HG03064 (cell line): Measurements from ENCODE around the gene ADAMTS12.
"Not testable (repeated sequence)": the region's sequence is repeated elsewhere in the genome, so short reads cannot be mapped to it uniquely, and the experiment has no call there.

Experiments
- ATAC-seq: cut with Tn5 transposase; IDR thresholded peaks from one replicate; pipeline ENCODE4 v1.9.1; 2021; ENCODE audit warnings: low read depth; ENCODE audit not compliant: unreplicated experiment

The ADAMTS12 gene

GRCh38 chr5:33891788-33892619 lies at the start of gene ADAMTS12:
TSS of gene ADAMTS12 (minus strand) at chr5:33891990. CDS start at chr5:33891856, 134 bp downstream.
- ATAC-seq: no peak

- no peak for ATAC-seq
These were observed 49.3 kb upstream of the ADAMTS12 start for GRCh38 chr5:33941090-33941489.

DNA sequence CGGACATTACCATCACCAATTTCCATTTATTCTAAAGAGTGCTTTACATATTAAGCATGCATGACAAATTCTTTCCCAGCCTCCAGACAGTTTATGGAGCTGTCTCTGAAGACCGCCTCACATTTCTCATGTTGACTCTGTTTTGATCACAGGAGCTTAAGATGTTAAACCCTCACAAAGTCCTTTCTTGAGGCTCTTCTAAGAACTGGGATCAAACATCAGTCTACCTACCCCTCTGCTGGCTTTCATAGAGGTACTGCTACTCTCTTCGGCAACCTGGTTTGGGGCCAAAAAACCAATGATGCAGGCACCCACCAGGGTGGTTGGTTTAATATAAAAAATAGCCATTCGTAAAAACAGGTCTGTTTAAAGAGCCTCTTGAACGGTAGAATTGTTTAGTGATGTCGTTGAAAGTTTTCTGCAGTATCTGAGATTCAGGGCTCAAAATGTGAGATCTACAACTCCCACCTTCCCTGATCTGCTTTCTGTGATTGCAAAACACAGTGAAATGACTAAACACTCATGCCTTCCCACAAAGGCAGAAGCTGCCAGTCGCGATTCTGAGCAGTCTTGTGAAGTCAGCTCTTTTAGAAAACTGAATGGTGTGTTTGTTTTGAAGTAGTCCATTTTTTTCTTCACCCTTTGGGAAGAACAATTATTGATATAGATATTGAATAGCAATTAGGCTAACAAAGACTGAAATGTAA lies 47.9 kb upstream of the ADAMTS12 start:
- ATAC-seq: no peak

GRCh38 chr5:33938881-33939280 lies 47.1 kb upstream of the ADAMTS12 start:
- no peak for ATAC-seq

DNA sequence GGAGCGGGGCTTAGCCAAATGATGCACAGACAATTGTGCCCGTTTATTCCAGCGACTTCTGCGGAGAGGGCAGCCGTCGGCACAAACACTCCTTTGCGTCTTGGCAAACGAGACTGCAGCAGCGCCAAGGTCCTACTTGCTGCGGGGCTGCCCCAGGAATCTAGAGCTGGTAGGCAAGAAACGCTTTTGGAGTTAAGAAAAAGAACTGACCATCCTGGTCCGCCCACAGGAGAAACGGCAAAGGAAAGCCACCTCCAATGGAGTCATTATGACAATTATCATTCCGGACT lies 46.7 kb upstream of the ADAMTS12 start:
- no peak for ATAC-seq

DNA sequence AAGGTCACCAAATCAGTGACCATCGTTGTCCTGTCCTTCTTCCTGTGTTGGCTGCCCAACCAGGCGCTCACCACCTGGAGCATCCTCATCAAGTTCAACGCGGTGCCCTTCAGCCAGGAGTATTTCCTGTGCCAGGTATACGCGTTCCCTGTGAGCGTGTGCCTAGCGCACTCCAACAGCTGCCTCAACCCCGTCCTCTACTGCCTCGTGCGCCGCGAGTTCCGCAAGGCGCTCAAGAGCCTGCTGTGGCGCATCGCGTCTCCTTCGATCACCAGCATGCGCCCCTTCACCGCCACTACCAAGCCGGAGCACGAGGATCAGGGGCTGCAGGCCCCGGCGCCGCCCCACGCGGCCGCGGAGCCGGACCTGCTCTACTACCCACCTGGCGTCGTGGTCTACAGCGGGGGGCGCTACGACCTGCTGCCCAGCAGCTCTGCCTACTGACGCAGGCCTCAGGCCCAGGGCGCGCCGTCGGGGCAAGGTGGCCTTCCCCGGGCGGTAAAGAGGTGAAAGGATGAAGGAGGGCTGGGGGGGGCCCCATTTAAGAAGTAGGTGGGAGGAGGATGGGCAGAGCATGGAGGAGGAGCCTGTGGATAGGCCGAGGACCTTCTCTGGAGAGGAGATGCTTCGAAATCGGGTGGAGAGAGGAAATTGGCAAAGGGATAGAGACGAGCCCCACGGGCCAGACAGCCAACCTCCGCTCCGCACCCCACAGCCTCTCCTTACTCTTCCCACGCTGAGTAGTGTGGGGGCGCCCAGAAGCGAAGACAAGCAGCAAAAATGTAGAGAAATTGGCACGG lies 46.1 kb upstream of the ADAMTS12 start:
- no peak for ATAC-seq

DNA sequence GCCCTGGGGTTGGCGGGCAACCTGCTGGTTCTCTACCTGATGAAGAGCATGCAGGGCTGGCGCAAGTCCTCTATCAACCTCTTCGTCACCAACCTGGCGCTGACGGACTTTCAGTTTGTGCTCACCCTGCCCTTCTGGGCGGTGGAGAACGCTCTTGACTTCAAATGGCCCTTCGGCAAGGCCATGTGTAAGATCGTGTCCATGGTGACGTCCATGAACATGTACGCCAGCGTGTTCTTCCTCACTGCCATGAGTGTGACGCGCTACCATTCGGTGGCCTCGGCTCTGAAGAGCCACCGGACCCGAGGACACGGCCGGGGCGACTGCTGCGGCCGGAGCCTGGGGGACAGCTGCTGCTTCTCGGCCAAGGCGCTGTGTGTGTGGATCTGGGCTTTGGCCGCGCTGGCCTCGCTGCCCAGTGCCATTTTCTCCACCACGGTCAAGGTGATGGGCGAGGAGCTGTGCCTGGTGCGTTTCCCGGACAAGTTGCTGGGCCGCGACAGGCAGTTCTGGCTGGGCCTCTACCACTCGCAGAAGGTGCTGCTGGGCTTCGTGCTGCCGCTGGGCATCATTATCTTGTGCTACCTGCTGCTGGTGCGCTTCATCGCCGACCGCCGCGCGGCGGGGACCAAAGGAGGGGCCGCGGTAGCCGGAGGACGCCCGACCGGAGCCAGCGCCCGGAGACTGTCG lies 45.4 kb upstream of the ADAMTS12 start:
- ATAC-seq: no peak

DNA sequence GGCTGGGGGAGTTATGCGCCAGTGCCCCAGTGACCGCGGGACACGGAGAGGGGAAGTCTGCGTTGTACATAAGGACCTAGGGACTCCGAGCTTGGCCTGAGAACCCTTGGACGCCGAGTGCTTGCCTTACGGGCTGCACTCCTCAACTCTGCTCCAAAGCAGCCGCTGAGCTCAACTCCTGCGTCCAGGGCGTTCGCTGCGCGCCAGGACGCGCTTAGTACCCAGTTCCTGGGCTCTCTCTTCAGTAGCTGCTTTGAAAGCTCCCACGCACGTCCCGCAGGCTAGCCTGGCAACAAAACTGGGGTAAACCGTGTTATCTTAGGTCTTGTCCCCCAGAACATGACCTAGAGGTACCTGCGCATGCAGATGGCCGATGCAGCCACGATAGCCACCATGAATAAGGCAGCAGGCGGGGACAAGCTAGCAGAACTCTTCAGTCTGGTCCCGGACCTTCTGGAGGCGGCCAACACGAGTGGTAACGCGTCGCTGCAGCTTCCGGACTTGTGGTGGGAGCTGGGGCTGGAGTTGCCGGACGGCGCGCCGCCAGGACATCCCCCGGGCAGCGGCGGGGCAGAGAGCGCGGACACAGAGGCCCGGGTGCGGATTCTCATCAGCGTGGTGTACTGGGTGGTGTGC lies 44.7 kb upstream of the ADAMTS12 start, which contains the start of gene RXFP3:
Gene RXFP3 (plus strand): TSS at position 6 of the 636 bp plus-strand sequence. CDS start 355 bp downstream, at position 361.
- no peak for ATAC-seq

GRCh38 chr5:33936004-33936380 lies 44.2 kb upstream of the ADAMTS12 start:
- no peak for ATAC-seq

GRCh38 chr5:33934176-33934575 lies 42.4 kb upstream of the ADAMTS12 start:
- ATAC-seq: peak; percentile 34

DNA sequence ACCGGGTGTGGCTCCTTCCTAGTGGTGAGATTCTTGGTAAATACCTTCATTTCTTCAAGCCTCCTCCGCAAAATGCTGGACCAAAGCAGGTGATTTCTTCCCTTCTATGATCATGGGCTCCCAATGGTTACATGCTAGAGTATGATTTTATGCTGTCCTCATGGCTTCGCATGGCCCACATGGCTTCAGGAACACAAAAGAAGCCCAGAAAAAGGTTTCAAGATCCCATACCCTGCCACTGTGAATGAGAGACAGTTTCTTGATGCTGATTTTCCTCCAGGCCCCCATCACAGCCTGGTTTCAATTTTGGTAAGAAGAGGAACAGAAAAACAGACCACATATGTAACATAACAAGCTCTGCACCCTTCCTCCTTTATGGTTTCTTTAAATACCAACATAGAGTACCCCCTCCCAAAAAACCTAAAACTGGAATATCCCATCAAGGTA lies 42.0 kb upstream of the ADAMTS12 start:
- peak; percentile 71 for ATAC-seq

- no peak for ATAC-seq
These were observed 39.3 kb upstream of the ADAMTS12 start for GRCh38 chr5:33931136-33931535.

GRCh38 chr5:33929925-33930690 lies 38.3 kb upstream of the ADAMTS12 start:
- ATAC-seq: no peak

DNA sequence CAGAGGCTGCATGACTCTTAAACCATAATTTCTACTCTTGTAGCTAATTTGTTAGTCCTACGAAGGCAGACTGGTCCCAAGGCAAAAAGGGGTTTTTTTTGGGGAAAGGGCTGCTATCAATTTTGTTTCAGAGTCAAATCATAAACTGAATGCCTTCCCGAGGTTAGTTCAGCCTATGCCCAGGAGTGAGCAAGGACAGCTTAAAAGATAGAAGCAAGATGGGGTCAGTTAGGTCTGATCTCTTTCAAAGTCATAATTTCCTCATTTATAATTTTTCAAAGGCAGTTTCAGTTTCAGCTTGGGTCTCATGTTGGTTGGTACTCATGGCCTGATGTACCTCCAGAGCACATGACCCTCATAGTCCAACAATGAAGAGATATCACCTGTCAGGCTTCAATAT lies 36.5 kb upstream of the ADAMTS12 start:
- no peak for ATAC-seq

- ATAC-seq: no peak
These were observed 35.9 kb upstream of the ADAMTS12 start for GRCh38 chr5:33927685-33928084.

GRCh38 chr5:33925278-33925677 lies 33.5 kb upstream of the ADAMTS12 start:
- ATAC-seq: no peak

DNA sequence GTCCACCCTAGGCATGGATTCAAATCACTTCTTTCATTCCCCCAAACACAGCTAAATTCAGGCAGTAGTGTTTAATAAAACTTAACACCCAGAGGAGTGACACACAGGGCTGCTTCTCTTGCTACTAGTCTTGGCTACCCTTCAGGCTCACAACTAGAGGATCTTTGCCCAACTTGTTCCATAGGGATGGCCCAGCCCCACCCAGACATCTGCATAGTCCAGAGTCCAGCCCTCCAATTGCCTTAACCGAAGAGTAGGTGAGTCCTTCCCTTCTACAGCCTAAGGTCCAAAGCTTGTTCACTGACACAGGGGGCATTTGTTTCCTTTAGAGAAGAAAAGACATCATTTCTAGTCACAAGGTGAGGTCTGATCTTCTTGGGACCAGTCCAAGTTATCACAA lies 29.2 kb upstream of the ADAMTS12 start:
- no peak for ATAC-seq

DNA sequence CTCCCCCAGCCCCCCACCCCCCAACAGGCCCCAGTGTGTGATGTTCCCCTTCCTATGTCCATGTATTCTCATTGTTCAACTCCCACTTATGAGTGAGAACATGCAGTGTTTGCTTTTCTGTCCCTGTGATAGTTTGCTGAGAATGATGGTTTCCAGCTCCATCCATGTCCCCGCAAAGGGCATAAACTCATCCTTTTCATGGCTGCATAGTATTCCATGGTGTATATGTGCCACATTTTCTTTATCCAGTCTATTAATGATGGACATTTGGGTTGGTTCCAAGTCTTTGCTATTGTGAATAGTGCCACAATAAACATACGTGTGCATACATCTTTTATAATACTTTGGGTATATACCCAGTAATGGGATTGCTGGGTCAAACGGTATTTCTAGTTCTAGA lies 23.1 kb upstream of the ADAMTS12 start:
- ATAC-seq: not testable (repeated sequence)

GRCh38 chr5:33906248-33906647 lies 14.5 kb upstream of the ADAMTS12 start:
- ATAC-seq: not testable (repeated sequence)
